Measurements from ENCODE around the gene C16orf92. TPM values are rescaled to one million over a fixed set of nuclear protein-coding genes. Genes with fewer than 3 reads are reported as not detected.
A peak's percentile ranks its signal among the peaks of the same experiment; 100 is the strongest.

Gene C16orf92
- total RNA-seq, 1 experiment from 2014 or later = not detected

DNA sequence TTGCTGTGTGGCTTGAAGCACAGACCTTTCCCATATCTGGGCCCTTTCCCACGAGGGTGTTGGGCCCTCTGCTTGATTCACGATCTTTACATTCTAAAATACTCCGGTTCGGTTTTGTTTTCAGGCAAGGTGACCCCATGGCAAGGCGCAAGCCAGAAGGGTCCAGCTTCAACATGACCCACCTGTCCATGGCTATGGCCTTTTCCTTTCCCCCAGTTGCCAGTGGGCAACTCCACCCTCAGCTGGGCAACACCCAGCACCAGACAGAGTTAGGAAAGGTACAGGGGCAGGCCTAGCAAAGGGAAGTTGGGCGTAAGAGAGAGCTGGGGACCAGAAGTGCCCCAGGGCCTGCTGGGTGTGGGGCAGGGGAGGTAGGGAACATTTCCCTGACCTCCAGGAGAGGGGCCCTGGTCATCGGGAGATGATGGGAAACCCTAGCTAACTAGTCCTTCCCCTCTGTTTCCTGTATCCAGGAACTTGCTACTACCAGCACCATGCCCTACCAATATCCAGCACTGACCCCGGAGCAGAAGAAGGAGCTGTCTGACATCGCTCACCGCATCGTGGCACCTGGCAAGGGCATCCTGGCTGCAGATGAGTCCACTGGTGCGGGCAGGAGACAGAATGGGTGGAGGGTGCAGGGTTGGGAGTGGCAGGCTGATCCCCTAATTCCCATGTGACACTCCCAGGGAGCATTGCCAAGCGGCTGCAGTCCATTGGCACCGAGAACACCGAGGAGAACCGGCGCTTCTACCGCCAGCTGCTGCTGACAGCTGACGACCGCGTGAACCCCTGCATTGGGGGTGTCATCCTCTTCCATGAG lies 44.0 kb downstream of the C16orf92 start:
- peaks cover 53% of the 10 kb centered on the region for H3K36me3 Mint-ChIP-seq
- ATAC-seq = no peak
- no peaks in the 10 kb centered on the region for H3K27me3 Mint-ChIP-seq (ENCODE audit: low read depth)
- no peak for DNase-seq (ENCODE audit: low spot score)
- POLR2A ChIA-PET = interaction anchor here (0.6 to 2.3 kb wide), 3 partner anchors 8 to 24 kb away, joined by 3 to 27 read pairs (median 6); partner anchors contain the start of gene TBX6
- TF ChIP-seq IRF2 (CRISPR knock-in tag; IDR thresholded peaks at IDR 0.05; ENCODE audit: borderline replicate concordance, low read depth) (no peak), SMAD4 (CRISPR knock-in tag; IDR thresholded peaks at IDR 0.05) (no peak), EMX1 (CRISPR knock-in tag; IDR thresholded peaks at IDR 0.05) (no peak), ETV6 (CRISPR knock-in tag; IDR thresholded peaks at IDR 0.05) (no peak), NR3C1 (CRISPR knock-in tag; conservative IDR thresholded peaks at IDR 0.05; ENCODE audit: low read depth) (no peak)
- TF ChIP-seq, protein P1, sequence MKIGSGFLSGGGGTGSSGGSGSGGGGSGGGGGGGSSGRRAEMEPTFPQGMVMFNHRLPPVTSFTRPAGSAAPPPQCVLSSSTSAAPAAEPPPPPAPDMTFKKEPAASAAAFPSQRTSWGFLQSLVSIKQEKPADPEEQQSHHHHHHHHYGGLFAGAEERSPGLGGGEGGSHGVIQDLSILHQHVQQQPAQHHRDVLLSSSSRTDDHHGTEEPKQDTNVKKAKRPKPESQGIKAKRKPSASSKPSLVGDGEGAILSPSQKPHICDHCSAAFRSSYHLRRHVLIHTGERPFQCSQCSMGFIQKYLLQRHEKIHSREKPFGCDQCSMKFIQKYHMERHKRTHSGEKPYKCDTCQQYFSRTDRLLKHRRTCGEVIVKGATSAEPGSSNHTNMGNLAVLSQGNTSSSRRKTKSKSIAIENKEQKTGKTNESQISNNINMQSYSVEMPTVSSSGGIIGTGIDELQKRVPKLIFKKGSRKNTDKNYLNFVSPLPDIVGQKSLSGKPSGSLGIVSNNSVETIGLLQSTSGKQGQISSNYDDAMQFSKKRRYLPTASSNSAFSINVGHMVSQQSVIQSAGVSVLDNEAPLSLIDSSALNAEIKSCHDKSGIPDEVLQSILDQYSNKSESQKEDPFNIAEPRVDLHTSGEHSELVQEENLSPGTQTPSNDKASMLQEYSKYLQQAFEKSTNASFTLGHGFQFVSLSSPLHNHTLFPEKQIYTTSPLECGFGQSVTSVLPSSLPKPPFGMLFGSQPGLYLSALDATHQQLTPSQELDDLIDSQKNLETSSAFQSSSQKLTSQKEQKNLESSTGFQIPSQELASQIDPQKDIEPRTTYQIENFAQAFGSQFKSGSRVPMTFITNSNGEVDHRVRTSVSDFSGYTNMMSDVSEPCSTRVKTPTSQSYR (CRISPR knock-in tag; IDR thresholded peaks at IDR 0.05) = no peak
- TF ChIP-seq, protein P2, sequence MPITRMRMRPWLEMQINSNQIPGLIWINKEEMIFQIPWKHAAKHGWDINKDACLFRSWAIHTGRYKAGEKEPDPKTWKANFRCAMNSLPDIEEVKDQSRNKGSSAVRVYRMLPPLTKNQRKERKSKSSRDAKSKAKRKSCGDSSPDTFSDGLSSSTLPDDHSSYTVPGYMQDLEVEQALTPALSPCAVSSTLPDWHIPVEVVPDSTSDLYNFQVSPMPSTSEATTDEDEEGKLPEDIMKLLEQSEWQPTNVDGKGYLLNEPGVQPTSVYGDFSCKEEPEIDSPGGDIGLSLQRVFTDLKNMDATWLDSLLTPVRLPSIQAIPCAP (CRISPR knock-in tag; IDR thresholded peaks at IDR 0.05) = no peak
- TF ChIP-seq, protein P3, sequence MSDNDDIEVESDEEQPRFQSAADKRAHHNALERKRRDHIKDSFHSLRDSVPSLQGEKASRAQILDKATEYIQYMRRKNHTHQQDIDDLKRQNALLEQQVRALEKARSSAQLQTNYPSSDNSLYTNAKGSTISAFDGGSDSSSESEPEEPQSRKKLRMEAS (CRISPR knock-in tag; IDR thresholded peaks at IDR 0.05) = no peak
- TF ChIP-seq, protein P4, sequence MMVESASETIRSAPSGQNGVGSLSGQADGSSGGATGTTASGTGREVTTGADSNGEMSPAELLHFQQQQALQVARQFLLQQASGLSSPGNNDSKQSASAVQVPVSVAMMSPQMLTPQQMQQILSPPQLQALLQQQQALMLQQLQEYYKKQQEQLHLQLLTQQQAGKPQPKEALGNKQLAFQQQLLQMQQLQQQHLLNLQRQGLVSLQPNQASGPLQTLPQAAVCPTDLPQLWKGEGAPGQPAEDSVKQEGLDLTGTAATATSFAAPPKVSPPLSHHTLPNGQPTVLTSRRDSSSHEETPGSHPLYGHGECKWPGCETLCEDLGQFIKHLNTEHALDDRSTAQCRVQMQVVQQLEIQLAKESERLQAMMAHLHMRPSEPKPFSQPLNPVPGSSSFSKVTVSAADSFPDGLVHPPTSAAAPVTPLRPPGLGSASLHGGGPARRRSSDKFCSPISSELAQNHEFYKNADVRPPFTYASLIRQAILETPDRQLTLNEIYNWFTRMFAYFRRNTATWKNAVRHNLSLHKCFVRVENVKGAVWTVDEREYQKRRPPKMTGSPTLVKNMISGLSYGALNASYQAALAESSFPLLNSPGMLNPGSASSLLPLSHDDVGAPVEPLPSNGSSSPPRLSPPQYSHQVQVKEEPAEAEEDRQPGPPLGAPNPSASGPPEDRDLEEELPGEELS (CRISPR knock-in tag; IDR thresholded peaks at IDR 0.05) = no peak
- peak overlapping the region; percentile 96 for H3K4me3 Mint-ChIP-seq
- H3K9me3 Mint-ChIP-seq = no peaks in the 10 kb centered on the region
- CTCF ChIA-PET = interaction anchor here (1.6 to 5.1 kb wide), 4 partner anchors 9 to 29 kb away, joined by 7 to 89 read pairs (median 38); partner anchors contain the start of genes PPP4C, TBX6 and YPEL3
- H3K27ac Mint-ChIP-seq = peak overlapping the region; percentile 95
- H3K4me1 Mint-ChIP-seq = peaks cover 27% of the 10 kb centered on the region

DNA sequence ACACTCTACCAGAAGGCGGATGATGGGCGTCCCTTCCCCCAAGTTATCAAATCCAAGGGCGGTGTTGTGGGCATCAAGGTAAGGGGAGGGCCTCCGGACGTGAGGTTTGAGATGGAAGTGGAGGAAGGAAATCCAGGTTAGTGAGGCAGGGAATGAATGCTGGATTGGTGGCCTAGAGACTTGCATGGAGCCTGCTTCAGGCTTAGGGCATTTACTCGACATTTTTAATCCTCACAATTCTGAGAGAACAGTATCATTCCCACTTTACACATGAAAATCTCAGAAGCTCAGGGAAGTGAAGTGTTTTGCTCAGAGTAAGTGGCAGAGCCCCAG lies 44.6 kb downstream of the C16orf92 start:
- no peaks in the 10 kb centered on the region for H3K27me3 Mint-ChIP-seq (ENCODE audit: low read depth)

More for the DNA sequence above, 44.6 kb downstream of the C16orf92 start:
- H3K9me3 Mint-ChIP-seq = no peaks in the 10 kb centered on the region
- peaks cover 56% of the 10 kb centered on the region for H3K36me3 Mint-ChIP-seq
- H3K4me3 Mint-ChIP-seq = peak overlapping the region; percentile 96
- DNase-seq (ENCODE audit: low spot score) (no peak), ATAC-seq (no peak)
- H3K4me1 Mint-ChIP-seq = peaks cover 27% of the 10 kb centered on the region
- POLR2A ChIA-PET = no interaction called here
- peak overlapping the region; percentile 50 for H3K27ac Mint-ChIP-seq
- CTCF ChIA-PET = interaction anchor here (4.8 kb wide), 1 partner anchor 25 kb away, joined by 67 read pairs; the partner anchor contains the start of gene TBX6
- TF ChIP-seq, protein P5, sequence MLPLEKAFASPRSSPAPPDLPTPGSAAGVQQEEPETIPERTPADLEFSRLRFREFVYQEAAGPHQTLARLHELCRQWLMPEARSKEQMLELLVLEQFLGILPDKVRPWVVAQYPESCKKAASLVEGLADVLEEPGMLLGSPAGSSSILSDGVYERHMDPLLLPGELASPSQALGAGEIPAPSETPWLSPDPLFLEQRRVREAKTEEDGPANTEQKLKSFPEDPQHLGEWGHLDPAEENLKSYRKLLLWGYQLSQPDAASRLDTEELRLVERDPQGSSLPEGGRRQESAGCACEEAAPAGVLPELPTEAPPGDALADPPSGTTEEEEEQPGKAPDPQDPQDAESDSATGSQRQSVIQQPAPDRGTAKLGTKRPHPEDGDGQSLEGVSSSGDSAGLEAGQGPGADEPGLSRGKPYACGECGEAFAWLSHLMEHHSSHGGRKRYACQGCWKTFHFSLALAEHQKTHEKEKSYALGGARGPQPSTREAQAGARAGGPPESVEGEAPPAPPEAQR (CRISPR knock-in tag; IDR thresholded peaks at IDR 0.05) = no peak
- TF ChIP-seq, protein P6, sequence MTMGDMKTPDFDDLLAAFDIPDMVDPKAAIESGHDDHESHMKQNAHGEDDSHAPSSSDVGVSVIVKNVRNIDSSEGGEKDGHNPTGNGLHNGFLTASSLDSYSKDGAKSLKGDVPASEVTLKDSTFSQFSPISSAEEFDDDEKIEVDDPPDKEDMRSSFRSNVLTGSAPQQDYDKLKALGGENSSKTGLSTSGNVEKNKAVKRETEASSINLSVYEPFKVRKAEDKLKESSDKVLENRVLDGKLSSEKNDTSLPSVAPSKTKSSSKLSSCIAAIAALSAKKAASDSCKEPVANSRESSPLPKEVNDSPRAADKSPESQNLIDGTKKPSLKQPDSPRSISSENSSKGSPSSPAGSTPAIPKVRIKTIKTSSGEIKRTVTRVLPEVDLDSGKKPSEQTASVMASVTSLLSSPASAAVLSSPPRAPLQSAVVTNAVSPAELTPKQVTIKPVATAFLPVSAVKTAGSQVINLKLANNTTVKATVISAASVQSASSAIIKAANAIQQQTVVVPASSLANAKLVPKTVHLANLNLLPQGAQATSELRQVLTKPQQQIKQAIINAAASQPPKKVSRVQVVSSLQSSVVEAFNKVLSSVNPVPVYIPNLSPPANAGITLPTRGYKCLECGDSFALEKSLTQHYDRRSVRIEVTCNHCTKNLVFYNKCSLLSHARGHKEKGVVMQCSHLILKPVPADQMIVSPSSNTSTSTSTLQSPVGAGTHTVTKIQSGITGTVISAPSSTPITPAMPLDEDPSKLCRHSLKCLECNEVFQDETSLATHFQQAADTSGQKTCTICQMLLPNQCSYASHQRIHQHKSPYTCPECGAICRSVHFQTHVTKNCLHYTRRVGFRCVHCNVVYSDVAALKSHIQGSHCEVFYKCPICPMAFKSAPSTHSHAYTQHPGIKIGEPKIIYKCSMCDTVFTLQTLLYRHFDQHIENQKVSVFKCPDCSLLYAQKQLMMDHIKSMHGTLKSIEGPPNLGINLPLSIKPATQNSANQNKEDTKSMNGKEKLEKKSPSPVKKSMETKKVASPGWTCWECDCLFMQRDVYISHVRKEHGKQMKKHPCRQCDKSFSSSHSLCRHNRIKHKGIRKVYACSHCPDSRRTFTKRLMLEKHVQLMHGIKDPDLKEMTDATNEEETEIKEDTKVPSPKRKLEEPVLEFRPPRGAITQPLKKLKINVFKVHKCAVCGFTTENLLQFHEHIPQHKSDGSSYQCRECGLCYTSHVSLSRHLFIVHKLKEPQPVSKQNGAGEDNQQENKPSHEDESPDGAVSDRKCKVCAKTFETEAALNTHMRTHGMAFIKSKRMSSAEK (CRISPR knock-in tag; IDR thresholded peaks at IDR 0.05; ENCODE audit: borderline replicate concordance) = no peak
- TF ChIP-seq RELA (CRISPR knock-in tag; IDR thresholded peaks at IDR 0.05; ENCODE audit: borderline replicate concordance) (no peak), MXD4 (CRISPR knock-in tag; IDR thresholded peaks at IDR 0.05; ENCODE audit: borderline replicate concordance) (no peak), PRRX2 (CRISPR knock-in tag; IDR thresholded peaks at IDR 0.05) (no peak)
- TF ChIP-seq, protein P7, sequence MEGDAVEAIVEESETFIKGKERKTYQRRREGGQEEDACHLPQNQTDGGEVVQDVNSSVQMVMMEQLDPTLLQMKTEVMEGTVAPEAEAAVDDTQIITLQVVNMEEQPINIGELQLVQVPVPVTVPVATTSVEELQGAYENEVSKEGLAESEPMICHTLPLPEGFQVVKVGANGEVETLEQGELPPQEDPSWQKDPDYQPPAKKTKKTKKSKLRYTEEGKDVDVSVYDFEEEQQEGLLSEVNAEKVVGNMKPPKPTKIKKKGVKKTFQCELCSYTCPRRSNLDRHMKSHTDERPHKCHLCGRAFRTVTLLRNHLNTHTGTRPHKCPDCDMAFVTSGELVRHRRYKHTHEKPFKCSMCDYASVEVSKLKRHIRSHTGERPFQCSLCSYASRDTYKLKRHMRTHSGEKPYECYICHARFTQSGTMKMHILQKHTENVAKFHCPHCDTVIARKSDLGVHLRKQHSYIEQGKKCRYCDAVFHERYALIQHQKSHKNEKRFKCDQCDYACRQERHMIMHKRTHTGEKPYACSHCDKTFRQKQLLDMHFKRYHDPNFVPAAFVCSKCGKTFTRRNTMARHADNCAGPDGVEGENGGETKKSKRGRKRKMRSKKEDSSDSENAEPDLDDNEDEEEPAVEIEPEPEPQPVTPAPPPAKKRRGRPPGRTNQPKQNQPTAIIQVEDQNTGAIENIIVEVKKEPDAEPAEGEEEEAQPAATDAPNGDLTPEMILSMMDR (IDR thresholded peaks at IDR 0.05) = no peak
- TF ChIP-seq, protein P8, sequence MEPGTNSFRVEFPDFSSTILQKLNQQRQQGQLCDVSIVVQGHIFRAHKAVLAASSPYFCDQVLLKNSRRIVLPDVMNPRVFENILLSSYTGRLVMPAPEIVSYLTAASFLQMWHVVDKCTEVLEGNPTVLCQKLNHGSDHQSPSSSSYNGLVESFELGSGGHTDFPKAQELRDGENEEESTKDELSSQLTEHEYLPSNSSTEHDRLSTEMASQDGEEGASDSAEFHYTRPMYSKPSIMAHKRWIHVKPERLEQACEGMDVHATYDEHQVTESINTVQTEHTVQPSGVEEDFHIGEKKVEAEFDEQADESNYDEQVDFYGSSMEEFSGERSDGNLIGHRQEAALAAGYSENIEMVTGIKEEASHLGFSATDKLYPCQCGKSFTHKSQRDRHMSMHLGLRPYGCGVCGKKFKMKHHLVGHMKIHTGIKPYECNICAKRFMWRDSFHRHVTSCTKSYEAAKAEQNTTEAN (CRISPR knock-in tag; IDR thresholded peaks at IDR 0.05) = no peak
